GM18861 (cell line): ENCODE results near the gene C14orf180.

Experiments
- ATAC-seq: cut with Tn5 transposase; IDR thresholded peaks from one replicate; pipeline ENCODE4 v1.9.1; 2021; ENCODE audit not compliant: unreplicated experiment

The C14orf180 gene

DNA sequence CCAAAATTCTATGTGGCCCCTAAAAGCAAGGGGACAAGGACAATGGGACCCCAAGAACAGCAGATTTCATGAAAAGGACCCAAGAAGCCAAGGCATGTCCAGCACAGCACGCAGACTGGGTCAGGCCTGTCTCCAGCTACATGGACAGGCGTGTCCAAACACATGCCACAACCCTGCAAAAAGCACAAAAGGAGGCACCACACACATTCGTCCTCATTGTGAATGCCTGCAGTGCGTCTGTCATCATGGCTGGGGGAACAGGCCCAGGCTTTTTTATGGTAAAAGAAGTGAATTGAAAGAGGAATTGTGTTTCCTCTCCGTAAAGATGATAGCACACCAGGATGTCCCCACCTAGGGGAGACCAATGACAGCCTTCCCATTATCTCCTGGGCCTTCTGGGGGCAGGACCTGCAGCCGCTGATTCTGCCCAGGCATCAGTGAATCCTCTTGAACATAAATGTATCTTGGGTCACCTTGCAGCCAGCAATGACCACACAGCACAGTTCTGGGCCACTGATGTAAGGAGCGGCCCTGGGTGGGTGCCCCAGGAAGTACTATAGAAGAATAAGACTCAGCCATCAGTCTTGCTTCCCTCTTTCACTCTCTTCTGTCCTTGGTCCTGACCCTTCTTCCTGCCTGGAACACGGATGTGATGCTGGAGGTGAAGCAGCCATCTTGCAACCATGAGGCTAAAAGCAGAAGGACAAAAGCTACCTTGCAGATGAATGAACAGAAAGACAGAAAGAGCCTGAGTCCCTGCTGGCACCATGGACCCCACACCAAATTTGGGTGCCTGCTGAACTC lies 29.8 kb upstream of the C14orf180 start:
- no peak for ATAC-seq

GRCh38 chr14:104550340-104550860 lies 29.2 kb upstream of the C14orf180 start:
- ATAC-seq: no peak

- no peak for ATAC-seq
These were observed 28.5 kb upstream of the C14orf180 start for GRCh38 chr14:104550861-104551728.

DNA sequence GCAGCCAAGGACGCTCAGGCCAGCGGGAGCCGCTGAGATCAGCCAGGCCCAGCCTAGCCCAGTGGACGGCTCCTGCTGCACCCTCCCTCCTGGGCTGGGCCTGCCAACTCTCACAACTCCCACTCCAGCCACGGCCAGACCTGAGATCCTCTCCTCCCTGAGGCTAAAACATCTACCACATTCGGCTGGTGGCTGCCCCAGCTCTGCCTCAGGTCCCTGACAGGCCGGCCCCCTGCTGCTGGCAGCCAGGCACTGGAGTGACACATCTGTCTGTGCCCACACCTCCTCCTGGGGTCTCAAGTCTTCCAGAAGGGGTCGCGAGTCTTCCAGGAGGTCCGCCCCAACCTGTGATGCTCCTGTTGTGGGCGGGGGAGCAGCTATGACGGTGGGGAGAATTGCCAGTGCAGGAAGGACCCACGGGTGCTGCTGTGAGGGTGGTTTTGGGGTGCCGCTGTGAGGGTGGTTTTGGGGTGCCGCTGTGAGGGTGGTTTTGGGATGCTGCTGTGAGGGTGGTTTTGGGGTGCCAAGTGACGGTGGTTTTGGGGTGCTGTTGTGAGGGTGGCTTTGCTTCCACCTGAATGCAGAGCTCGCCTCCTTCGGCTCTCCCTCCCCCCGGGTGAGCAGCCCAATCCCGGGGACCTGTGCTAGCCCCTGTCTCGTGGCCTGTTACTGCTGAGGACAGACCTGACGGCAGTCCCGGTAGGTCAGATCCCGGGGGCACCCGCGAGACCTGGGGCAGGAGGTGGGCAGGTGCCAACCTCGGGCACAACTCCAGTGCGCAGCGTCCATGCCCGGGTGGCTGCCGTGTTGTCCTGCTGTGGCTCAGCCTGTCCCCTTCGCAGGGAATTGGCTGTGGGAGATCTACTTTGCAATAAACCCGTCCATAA lies 27.5 kb upstream of the C14orf180 start:
- no peak for ATAC-seq

- ATAC-seq: no peak
These were observed 26.8 kb upstream of the C14orf180 start for GRCh38 chr14:104552738-104553125.

DNA sequence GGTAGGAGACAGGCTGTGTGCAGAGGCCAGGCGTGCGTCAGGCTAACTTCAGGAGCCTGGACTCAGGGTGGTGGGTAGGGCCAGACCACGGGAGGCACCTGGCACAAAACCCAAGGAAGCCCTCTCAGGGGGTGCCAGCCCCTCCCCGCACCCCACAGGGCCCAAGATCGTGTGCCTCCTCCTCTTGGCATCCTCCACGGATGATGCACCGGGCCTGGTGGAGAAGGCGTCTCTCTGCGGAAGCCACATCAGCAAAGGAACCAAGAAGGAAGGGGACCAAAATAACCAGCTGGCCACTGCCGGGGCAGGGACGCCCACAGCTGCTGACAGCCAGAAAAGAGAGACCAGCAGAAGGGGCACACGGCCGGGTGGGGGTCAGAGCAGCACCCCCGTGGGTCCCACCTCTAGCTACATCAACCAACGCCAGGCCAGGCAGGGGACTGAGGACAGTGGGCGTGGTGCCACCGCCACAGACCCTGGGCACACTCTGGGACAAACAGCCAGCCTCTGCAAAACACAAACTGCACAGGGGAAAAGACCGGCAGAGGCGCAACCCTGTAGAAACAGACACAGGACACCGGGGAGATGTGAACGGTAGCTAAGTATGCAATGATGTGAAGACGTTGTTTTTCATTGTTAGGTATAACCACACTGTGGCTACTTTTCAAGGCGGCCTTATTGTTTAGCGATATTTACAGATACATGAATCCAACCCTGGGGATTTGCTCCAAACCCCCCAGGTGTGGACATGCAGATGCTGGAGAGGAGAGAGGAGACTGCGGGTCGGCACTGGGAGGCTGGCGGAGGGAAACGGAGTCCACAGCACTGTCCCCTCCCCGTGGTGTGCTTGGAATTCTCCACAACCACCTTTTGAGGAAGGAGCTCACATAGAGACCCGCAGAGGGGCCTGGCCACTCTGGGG lies 26.1 kb upstream of the C14orf180 start:
- ATAC-seq: no peak

DNA sequence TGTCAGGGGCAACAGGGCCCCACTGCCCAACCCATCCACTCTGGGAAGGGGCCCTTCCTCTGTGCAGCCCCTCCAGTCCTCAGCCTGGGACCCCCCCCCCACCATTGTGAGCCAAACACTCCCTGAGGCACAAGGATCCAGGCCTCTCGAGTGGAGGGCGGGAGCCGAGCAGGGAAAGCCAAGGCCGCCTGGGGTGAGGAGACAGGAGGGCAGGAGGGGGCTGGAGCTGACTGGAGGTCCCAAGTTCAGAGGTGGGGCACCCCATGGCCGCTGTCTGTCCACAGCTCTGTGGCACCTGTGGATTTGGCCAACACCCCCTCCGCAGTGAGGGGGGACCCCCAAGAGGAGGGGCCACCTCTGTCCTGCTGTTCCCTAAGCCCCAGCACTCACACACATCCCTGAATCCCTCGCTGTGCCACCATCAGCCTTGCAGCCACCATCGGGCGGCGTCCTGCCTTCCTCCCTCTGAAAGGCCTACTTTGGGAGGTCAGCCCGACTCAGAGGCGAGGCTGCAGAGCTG lies 25.4 kb upstream of the C14orf180 start:
- no peak for ATAC-seq

GRCh38 chr14:104554608-104555429 lies 24.7 kb upstream of the C14orf180 start:
- ATAC-seq: no peak

- no peak for ATAC-seq
These were observed 23.9 kb upstream of the C14orf180 start for GRCh38 chr14:104555430-104556255.

DNA sequence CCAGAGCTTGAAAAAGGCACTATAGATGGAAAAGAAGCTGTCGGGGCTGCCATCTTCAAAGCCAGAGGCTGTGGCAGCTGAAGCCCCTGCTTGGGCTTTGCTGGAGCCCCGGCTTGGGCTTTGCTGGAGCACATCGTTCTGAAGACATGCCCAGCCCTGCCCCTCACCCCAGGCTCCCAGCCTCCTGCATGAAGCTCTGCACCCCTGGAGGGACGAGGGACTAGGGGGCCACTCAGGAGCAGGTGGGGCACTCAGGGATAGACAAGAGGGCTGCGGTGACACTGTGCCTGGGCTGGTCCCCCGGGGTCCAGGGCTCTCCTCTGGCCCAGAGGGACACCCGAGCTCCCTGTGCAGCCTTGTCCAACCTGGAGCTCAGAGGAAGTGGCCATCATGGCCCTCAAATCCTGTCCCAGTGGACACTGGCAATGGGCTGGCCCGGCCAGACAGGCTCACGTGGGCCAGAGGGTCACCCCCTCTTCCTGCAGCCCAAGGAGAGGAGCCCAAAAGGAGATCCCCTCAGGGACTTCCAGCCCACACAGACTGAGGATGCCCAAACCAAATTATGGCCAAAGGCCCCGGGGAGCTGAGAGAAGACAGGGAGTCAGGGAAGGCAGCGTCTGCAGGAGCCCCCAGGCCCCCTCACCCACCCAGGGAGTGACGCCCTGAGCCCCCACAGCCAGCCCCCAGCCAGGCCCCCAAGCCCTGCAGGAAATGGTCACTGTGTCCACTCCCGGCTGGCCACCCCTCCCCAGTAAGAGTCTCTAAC lies 23.1 kb upstream of the C14orf180 start:
- no peak for ATAC-seq

- ATAC-seq: no peak
These were observed 22.5 kb upstream of the C14orf180 start for GRCh38 chr14:104557086-104557485.

- ATAC-seq: no peak
These were observed 21.8 kb upstream of the C14orf180 start for GRCh38 chr14:104557766-104558165.

DNA sequence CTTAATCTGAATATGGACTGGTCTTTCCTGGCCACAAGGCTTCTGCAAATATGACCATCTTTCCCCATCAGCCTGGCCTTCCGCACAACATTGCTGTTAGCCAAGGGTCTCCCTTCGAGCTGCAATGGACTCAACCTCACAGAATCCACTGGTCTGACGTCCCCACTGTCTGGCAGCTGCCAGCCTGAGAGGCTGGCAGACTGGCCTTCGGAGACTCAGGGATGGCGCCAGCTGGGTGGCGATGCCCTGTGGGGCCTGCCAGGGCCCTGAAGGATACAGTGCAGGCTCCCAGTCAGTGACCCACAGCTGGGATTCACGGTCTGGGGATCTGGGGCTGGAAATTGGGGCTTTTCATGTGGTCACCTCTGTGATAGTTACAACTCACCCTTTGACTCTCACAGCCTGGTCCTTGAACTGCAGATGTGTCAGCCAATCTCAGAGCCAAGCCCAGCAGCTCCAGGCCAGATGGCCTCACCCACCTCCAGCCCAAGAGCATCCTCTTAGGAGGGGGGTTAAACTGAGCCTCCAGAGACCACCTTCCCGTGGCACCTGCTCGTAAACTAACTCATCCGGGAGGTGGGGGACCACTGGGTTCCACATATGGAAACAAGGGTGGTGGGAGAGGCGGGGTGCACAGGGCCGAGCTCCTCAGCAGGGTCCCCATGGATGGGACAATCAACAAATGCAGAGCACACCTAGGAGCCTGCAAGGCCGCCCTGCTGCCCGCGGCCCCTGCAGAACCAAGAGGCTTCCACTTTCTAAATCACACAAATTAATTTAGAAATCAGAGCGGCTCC lies 21.1 kb upstream of the C14orf180 start:
- ATAC-seq: no peak

- no peak for ATAC-seq
These were observed 20.3 kb upstream of the C14orf180 start for GRCh38 chr14:104559028-104559803.

DNA sequence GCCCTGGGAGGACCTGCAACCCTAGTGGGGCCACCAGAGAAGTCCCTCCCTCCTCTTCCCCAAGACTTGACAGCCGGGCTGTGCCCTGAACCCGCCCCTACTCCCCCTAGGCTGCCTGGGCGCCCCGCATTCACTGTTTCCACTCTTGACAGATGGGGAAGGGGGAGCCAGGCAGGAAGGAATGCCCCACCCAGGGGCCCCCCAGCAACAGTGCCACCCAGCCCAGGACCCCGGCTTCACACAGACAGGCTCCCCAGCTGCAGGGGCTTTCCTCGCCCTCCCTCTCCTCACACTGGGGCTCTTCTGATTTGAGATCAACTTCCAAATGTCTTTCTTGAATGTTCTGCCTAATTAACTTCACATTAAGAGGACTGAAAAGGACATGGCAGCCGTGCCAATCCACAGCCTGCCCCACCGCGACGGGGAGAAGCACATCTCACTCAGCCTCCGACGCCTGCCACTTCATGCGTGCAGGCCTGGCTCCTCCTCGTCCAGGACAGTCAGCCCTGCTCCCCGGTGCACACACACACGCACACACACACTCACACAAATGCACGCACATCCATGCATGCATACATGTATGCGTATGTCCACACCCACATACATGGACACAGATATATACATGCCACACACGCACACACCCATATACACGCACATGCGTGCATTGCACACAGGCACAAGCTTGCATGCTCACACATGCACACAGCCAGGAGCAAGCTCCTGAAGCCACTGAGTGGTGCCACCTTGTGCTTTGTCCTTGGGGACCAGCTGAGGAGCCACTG lies 19.6 kb upstream of the C14orf180 start:
- ATAC-seq: no peak
